K562 treated with DMSO at 1 percent for 4 hours (cell line): ENCODE data around the gene TRMT44. TPM values are rescaled to one million over a fixed set of nuclear protein-coding genes. Genes with fewer than 3 reads are reported as not detected.

Source experiments
- total RNA-seq: library from RNA; unstranded; fragments of 300-600 nt; gene quantifications from 2 replicates; pipeline ENCODE4 v1.2.3, GENCODE V29; 2022; ENCODE audit not compliant: insufficient read depth

The TRMT44 gene
- 10.5 and 15.6 TPM in 2 replicates for total RNA-seq

GRCh38 chr4:8440492-8441311 is at the start of gene TRMT44, which contains the start of gene ACOX3:
TRMT44 (plus strand) TSS chr4:8440777; CDS start chr4:8440823, 46 bp downstream.
ACOX3 (minus strand) TSS chr4:8440723; CDS start chr4:8416521, 24,202 bp downstream.

Other genes starting within 250 kb of the TRMT44 start
- gene SH3TC1, start 241.5 kb upstream of the TRMT44 start, total RNA-seq = 3.7 and 6.6 TPM in 2 replicates
- gene HTRA3, start 171.0 kb upstream of the TRMT44 start, total RNA-seq = 1.8 TPM in 2 replicates
- 12.2 and 13.7 TPM in 2 replicates for gene ACOX3, start 54 bp upstream of the TRMT44 start, total RNA-seq
- 0.40 and 0.57 TPM in 2 replicates for gene GPR78, start 139.6 kb downstream of the TRMT44 start, total RNA-seq
- gene CPZ, start 152.0 kb downstream of the TRMT44 start, total RNA-seq = 141 and 178 TPM in 2 replicates